M059J (cell line): ENCODE results near the gene MALT1. TPM values are rescaled to one million over a fixed set of nuclear protein-coding genes. Genes with fewer than 3 reads are reported as not detected.
"Not testable (repeated sequence)": the region's sequence is repeated elsewhere in the genome, so short reads cannot be mapped to it uniquely, and the experiment has no call there.

Source experiments
- DNase-seq: peaks from one replicate; pipeline ENCODE4 v3.0.0-alpha.2; 2012; ENCODE audit warnings: low read depth
- total RNA-seq: library from RNA; depleted of rRNA; stranded (reverse); fragments of >200 nt; shearing (Covaris generic); gene quantifications from 2 replicates; pipeline ENCODE4 v1.2.3, GENCODE V29; 2014; rRNA removed

MALT1 gene
- total RNA-seq = 92.5 and 116 TPM in 2 replicates

- DNase-seq = peak; percentile 91
These were observed at the start of gene MALT1 for GRCh38 chr18:58671111-58671631. Gene MALT1, plus strand, starts transcription at chr18:58671465. Its CDS starts 179 bp downstream, at chr18:58671644.

GRCh38 chr18:58624011-58624410, 47.3 kb upstream of the MALT1 start:
- DNase-seq = no peak

- DNase-seq = no peak
These were observed 45.4 kb upstream of the MALT1 start for GRCh38 chr18:58625839-58626238.

GRCh38 chr18:58630071-58630470, 41.2 kb upstream of the MALT1 start:
- DNase-seq = no peak

- no peak for DNase-seq
These were observed 40.0 kb upstream of the MALT1 start for GRCh38 chr18:58631301-58631700.

- DNase-seq = no peak
These were observed 38.7 kb upstream of the MALT1 start for GRCh38 chr18:58632552-58632951.

- DNase-seq = peak; percentile 16
These were observed 37.4 kb upstream of the MALT1 start for GRCh38 chr18:58633874-58634273.

- DNase-seq = peak; percentile 95
These were observed 35.4 kb upstream of the MALT1 start for GRCh38 chr18:58635891-58636290.

GRCh38 chr18:58637197-58637596, 34.1 kb upstream of the MALT1 start:
- DNase-seq = no peak

- no peak for DNase-seq
These were observed 33.3 kb upstream of the MALT1 start for GRCh38 chr18:58637946-58638345.

GRCh38 chr18:58638441-58638840, 32.8 kb upstream of the MALT1 start:
- DNase-seq = peak; percentile 54

- no peak for DNase-seq
These were observed 32.0 kb upstream of the MALT1 start for GRCh38 chr18:58639237-58639636.

- DNase-seq = peak; percentile 98
These were observed 31.4 kb upstream of the MALT1 start for GRCh38 chr18:58639751-58640427.

GRCh38 chr18:58640428-58640805, 30.8 kb upstream of the MALT1 start:
- peak; percentile 87 for DNase-seq

GRCh38 chr18:58640891-58641610, 30.2 kb upstream of the MALT1 start:
- DNase-seq = peak; percentile 64

GRCh38 chr18:58643557-58643956, 27.7 kb upstream of the MALT1 start:
- not testable (repeated sequence) for DNase-seq

- DNase-seq = peak; percentile 93
These were observed 25.9 kb upstream of the MALT1 start for GRCh38 chr18:58645398-58645797.

- DNase-seq = no peak
These were observed 24.9 kb upstream of the MALT1 start for GRCh38 chr18:58646334-58646862.

- peak; percentile 72 for DNase-seq
These were observed 21.1 kb upstream of the MALT1 start for GRCh38 chr18:58649966-58650816.

GRCh38 chr18:58650830-58651229, 20.4 kb upstream of the MALT1 start:
- not testable (repeated sequence) for DNase-seq

GRCh38 chr18:58653144-58653722, 18.0 kb upstream of the MALT1 start:
- not testable (repeated sequence) for DNase-seq
